Measurements from ENCODE around the gene ARID5A.

GRCh38 chr2:96538487-96539214 is 2.1 kb downstream of the ARID5A start:
- TF ChIP-seq HOMEZ (CRISPR knock-in tag; IDR thresholded peaks at IDR 0.05; ENCODE audit: low read depth): no peak
- TF ChIP-seq SAP130 (CRISPR knock-in tag; IDR thresholded peaks at IDR 0.05; ENCODE audit: low read depth): peak; percentile 56
- no peak for TF ChIP-seq KLF6 (CRISPR knock-in tag; IDR thresholded peaks at IDR 0.05)
